DOHH2 (cell line): ENCODE results near the gene GATA5.

Source experiments
- H3F3A ChIP-seq: fragments of 200-600 bp; sonication (generic), shearing (Covaris generic); 2 replicates; pipeline ENCODE4 v1.6.0; 2016; ENCODE audit warnings: antibody characterized with exemption, mild to moderate bottlenecking; ENCODE audit not compliant: control insufficient read depth, insufficient read depth
- H3K27ac ChIP-seq: fragments of 200-600 bp; sonication (generic); 2 replicates; pipeline ENCODE4 v1.5.1; 2014; ENCODE audit warnings: low read depth, mild to moderate bottlenecking, low read length, moderate library complexity
- H3K27me3 ChIP-seq: fragments of 200-600 bp; sonication (generic); 2 replicates; pipeline ENCODE4 v1.6.1; 2014; ENCODE audit warnings: mild to moderate bottlenecking, low read length, mixed read lengths; ENCODE audit not compliant: control insufficient read depth
- H3K36me3 ChIP-seq: fragments of 200-600 bp; sonication (generic); 2 replicates; pipeline ENCODE4 v1.6.1; 2014; ENCODE audit warnings: mild to moderate bottlenecking, low read length, moderate library complexity, mixed read lengths; ENCODE audit not compliant: control insufficient read depth
- H3K4me1 ChIP-seq: fragments of 200-600 bp; sonication (generic); 2 replicates; pipeline ENCODE4 v1.6.1; 2014; ENCODE audit warnings: mild to moderate bottlenecking, low read length, mixed read lengths; ENCODE audit not compliant: control insufficient read depth
- H3K4me2 ChIP-seq: fragments of 200-600 bp; sonication (generic); 2 replicates; pipeline ENCODE4 v1.6.0; 2014; ENCODE audit warnings: mild to moderate bottlenecking, low read length, moderate library complexity
- H3K4me3 ChIP-seq: fragments of 200-600 bp; sonication (generic); 2 replicates; pipeline ENCODE4 v1.5.1; 2014; ENCODE audit warnings: mild to moderate bottlenecking, low read length, mixed read lengths
- H3K79me2 ChIP-seq: fragments of 200-600 bp; sonication (generic); 2 replicates; pipeline ENCODE4 v1.6.1; 2014; ENCODE audit warnings: mild to moderate bottlenecking, low read length, mixed read lengths; ENCODE audit not compliant: control insufficient read depth
- H3K9me2 ChIP-seq: fragments of 200-600 bp; sonication (generic); replicated peaks from 2 replicates; pipeline ENCODE4 v1.6.1; 2014; ENCODE audit warnings: mild to moderate bottlenecking, low read length, mixed read lengths; ENCODE audit not compliant: control insufficient read depth
- H3K9me3 ChIP-seq: fragments of 200-600 bp; sonication (generic); 2 replicates; pipeline ENCODE4 v1.6.1; 2014; ENCODE audit warnings: antibody characterized with exemption, low read length, mixed read lengths; ENCODE audit not compliant: control insufficient read depth, insufficient read depth
- H4K20me1 ChIP-seq: fragments of 200-600 bp; sonication (generic); 2 replicates; pipeline ENCODE4 v1.6.0; 2014; ENCODE audit warnings: low read depth, mild to moderate bottlenecking, antibody characterized with exemption, low read length, moderate library complexity; ENCODE audit not compliant: control insufficient read depth, insufficient read depth
- CTCF ChIP-seq: fragments of 200-600 bp; sonication (generic); IDR thresholded peaks from one replicate; pipeline ENCODE4 v1.5.1; 2014; ENCODE audit warnings: antibody characterized with exemption, mild to moderate bottlenecking, low read depth, low read length; ENCODE audit not compliant: poor library complexity, severe bottlenecking
- EZH2phosphoT487 ChIP-seq: fragments of 200-600 bp; sonication (generic); IDR thresholded peaks from 2 replicates; pipeline ENCODE4 v1.6.1; 2017; ENCODE audit warnings: borderline replicate concordance, mild to moderate bottlenecking, antibody characterized with exemption, low read length, moderate library complexity, mixed read lengths

GATA5 gene

GRCh38 chr20:62496568-62497218 lies 20.9 kb upstream of the GATA5 start:
- Histone ChIP-seq H3F3A (peaks cover 6% of the 10 kb centered on the region), H3K36me3 (no peaks in the 10 kb centered on the region), H3K9me3 (peaks cover 3% of the 10 kb centered on the region; the same call in 1 of the 2 replicates), H3K4me2 (0 out of 2 replicates have a peak overlapping the region, but pooled peaks have one; percentile 2), H4K20me1 (no peaks in the 10 kb centered on the region), H3K27me3 (no peaks in the 10 kb centered on the region), H3K4me3 (no peak overlapping the region), H3K4me1 (peaks cover 50% of the 10 kb centered on the region), H3K9me2 (no peaks in the 10 kb centered on the region), H3K79me2 (no peaks in the 10 kb centered on the region), H3K27ac (no peak overlapping the region)
- TF ChIP-seq EZH2phosphoT487 (no peak), CTCF (peak; percentile 70)

- Histone ChIP-seq H3K27ac (no peak overlapping the region), H3K4me2 (no peak overlapping the region), H3K9me3 (peaks cover 3% of the 10 kb centered on the region; the same call in 1 of the 2 replicates), H3F3A (peaks cover 6% of the 10 kb centered on the region), H4K20me1 (no peaks in the 10 kb centered on the region), H3K27me3 (no peaks in the 10 kb centered on the region), H3K9me2 (no peaks in the 10 kb centered on the region), H3K79me2 (no peaks in the 10 kb centered on the region), H3K4me3 (no peak overlapping the region), H3K4me1 (peaks cover 48% of the 10 kb centered on the region), H3K36me3 (no peaks in the 10 kb centered on the region)
- TF ChIP-seq EZH2phosphoT487: no peak
- TF ChIP-seq CTCF: no peak
These were observed 20.2 kb upstream of the GATA5 start for GRCh38 chr20:62495749-62496567.

GRCh38 chr20:62494980-62495748 lies 19.4 kb upstream of the GATA5 start:
- Histone ChIP-seq H3K4me1 (peaks cover 43% of the 10 kb centered on the region), H3K9me2 (no peaks in the 10 kb centered on the region), H3K27me3 (no peaks in the 10 kb centered on the region), H3K4me2 (peak overlapping the region; percentile 82), H3K4me3 (peak overlapping the region; percentile 66), H3K36me3 (no peaks in the 10 kb centered on the region), H3K27ac (peak overlapping the region; percentile 73), H3F3A (peaks cover 6% of the 10 kb centered on the region), H3K79me2 (no peaks in the 10 kb centered on the region), H4K20me1 (no peaks in the 10 kb centered on the region), H3K9me3 (no peaks in the 10 kb centered on the region)
- TF ChIP-seq EZH2phosphoT487: no peak
- peak; percentile 33 for TF ChIP-seq CTCF
